GM23248 (cell line): ENCODE measurements around the gene GLB1L2.

Experiments used
- EZH2 ChIP-seq: fragments of 200-600 bp; sonication (generic); IDR thresholded peaks from 2 replicates; pipeline ENCODE4 v1.6.1; 2018; ENCODE audit warnings: antibody characterized with exemption, mild to moderate bottlenecking; ENCODE audit not compliant: insufficient read depth, poor library complexity, severe bottlenecking
- EZH2phosphoT487 ChIP-seq: fragments of 200-600 bp; sonication (generic); IDR thresholded peaks from 2 replicates; pipeline ENCODE4 v1.6.1; 2018; ENCODE audit warnings: antibody characterized with exemption, moderate library complexity, mild to moderate bottlenecking, low read depth; ENCODE audit not compliant: insufficient read depth

DNA sequence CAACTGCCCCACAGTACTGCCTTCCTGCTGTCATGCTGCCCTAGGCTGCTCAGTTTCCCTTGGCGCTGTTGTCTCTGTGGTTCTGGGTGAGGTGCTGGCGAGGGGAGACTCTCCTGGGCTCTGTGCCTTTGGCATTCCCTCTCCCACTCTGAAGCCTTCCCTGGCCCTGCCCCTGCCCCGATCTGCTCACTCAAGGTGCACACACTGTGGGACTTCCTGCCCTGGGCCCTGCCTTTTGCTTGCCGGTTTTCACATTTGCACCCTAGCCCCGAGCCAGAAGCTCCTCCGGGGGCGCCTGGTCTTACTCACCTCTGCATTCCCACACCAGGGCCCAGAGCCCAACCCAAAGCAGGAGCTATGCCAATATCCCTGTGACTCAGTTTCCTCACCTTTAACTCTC is 68.2 kb downstream of the GLB1L2 start:
- TF ChIP-seq EZH2 (no peak), EZH2phosphoT487 (no peak)
